GM11168 (cell line): ENCODE measurements around the gene CCDC159.
"Not testable (repeated sequence)": the region's sequence is repeated elsewhere in the genome, so short reads cannot be mapped to it uniquely, and the experiment has no call there.

ENCODE experiments used
- in situ Hi-C: fragments of 300-500 bp; cut with MboI; formaldehyde crosslinking; loops from one replicate; pipeline ENCODE4 v1.12.0; 2022; ENCODE audit warnings: low sequenced_read_pairs; ENCODE audit not compliant: unreplicated experiment

The CCDC159 gene

DNA sequence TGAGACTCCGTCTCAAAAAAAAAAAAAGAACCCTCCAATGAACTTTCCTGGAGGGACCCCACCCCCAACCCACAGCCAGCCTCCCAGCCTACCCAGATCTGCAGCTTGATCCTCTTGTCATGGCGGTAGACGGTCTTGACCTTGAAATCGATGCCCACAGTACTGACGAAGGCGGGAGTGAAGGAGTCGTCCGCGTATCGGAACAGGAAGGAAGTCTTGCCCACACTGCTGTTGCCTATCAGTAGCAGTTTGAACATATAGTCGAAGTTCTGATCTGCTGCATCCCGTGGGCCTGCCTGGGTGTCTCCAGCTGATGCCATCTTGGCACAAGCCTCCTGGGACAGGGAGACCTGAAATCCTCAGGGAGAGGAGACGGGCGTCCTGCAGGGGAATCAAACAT is 9.2 kb upstream of the CCDC159 start:
- in situ Hi-C loops, result no loop called here

- in situ Hi-C loops, result no loop called here
These were observed 8.2 kb upstream of the CCDC159 start for GRCh38 chr19:11338121-11338520.

DNA sequence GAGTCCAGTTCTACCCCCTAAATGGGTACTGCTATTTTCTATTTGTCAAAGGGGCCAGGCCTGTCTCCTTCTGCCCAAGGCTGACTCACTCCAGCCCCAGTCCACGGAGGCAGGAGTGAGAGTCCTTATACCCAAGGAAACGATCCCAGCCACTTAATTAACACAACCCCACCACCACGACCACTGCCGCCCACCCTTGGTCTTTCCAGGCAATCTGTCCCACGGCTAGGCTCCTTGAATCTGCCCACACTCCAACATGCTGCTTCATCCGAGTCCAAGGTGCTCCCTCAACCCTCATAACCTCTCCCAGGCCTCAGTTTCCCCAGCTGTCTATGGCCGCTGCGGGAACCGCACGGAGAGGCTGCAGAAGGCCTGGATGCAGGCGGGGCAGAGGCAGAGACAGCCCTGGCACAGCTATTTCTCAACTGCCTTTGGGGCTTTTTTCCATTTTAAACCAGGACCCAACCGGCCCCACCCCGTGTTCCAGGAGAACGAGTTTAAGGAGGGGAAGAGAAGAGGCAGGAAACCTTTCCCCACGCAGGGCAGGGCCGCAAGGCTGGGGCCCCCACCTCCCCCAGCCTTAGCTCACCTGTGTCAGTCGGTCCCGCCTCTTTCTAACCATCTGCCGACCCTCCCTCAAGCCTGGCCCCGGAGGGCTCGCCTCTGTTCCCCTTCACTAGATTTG is 7.6 kb upstream of the CCDC159 start:
- in situ Hi-C loops, result no loop called here

DNA sequence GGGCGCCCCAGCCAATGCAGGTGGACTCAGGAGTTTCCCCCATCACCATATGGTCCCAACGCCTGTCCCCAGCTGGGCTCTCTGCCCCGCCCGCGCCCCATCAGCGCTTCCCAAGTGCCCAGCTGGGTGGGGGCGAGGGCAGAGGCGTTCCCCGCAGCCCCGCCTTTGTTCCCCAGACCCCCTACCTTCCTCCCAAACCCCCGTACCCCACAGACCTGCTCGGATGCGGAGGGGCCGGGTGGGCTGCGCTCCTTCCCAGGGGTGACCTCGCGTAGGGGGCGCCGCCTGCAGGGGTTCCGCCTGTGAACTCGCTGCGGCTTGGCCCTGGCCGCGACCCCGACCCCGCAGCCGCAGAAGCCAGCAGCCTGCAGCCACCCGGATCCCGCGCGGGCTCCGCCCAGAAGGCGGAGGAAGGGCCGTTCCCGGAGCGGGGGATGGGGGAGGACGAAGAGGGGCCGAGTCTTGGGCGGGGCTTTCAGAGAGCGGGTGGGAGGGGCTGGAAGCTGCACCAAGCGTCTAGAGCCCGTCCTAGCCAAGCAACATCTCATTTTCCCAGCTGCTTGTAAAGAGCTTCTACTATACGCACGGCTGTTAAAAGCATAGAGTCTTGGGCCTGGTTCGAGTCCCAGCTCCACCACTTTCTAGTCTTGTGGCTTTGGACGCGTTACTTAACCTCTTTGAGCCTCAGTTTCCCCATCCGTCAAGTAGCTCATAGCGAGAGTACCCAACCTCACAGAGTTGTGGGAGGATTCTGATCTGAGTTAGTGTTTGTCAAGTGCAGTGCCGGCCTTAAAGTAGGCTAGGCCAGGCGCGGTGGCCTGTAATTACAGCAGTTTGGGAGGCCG is 6.8 kb upstream of the CCDC159 start, which contains the start of gene RAB3D:
Gene RAB3D, minus strand, starts transcription at position 404 of the 845 bp plus-strand sequence. CDS start 2,258 bp downstream, outside the sequence.
- in situ Hi-C loops, result no loop called here

GRCh38 chr19:11340099-11340467 is 6.2 kb upstream of the CCDC159 start:
- in situ Hi-C loops, result not testable (repeated sequence)

- in situ Hi-C loops, result no loop called here
These were observed 3.9 kb upstream of the CCDC159 start for GRCh38 chr19:11342429-11342828.

GRCh38 chr19:11345122-11345803 is 1.1 kb upstream of the CCDC159 start:
- in situ Hi-C loops, result no loop called here

DNA sequence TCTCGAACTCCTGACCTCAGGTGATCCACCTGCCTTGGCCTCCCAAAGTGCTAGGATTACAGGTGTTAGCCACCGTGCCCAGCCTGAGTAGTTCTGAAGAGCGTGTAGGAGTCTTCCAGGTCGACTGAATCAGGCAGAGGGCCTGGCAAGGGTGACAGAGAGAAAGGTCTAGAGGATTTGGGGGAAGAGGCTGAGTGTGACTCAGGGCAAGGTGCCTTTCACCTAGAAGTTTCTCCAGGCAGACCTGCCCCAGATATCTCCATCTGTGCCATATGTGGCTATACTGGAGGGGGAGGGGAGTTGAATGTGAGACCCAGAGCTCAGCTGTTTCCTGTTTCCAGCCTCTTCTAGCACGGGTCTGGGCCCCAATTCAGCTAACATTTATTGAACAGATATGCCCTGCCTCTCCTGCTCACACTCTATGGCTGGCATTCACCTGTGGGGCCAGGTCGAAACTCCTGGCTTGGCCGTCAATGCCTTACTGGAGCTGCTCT is 1.3 kb downstream of the CCDC159 start:
- in situ Hi-C loops, result no loop called here

DNA sequence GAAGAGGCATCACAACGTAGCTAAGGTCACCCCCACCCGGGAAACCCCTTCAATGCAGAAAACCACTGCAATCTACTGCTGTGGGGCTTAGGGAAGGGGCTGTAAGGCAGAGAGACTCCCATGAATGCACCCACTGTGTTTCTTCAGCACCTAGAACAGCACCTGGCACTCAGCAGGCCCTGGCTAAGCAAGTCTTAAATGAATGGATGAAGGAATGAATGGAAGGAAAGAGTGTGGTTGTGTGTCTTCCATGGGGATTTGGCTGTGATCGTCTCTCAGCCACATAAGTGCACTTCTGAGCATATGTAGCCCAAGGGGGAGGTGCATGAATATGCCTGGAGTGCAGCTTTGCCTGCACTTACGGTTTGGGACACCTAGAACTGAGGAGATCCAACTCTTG is 2.9 kb downstream of the CCDC159 start:
- in situ Hi-C loops, result no loop called here

DNA sequence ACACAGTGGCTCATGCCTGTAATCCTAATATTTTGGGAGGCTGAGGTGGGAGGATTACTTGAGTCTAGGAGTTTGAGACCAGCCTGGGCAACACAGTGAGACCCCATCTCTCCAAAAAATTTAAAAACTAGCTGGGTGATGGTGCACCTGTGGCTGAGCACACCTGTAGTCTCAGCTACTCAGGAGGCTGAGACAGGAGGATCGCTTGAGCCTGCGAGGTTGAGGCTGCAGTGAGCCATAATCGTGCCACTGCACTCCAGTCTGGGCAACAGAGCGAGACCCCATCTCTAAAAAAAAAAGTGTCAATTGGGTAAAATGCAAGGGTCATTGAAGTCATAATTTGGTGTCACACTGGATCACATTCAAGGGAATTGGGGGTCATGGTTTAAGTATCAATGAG is 7.8 kb downstream of the CCDC159 start:
- in situ Hi-C loops, result not testable (repeated sequence)

DNA sequence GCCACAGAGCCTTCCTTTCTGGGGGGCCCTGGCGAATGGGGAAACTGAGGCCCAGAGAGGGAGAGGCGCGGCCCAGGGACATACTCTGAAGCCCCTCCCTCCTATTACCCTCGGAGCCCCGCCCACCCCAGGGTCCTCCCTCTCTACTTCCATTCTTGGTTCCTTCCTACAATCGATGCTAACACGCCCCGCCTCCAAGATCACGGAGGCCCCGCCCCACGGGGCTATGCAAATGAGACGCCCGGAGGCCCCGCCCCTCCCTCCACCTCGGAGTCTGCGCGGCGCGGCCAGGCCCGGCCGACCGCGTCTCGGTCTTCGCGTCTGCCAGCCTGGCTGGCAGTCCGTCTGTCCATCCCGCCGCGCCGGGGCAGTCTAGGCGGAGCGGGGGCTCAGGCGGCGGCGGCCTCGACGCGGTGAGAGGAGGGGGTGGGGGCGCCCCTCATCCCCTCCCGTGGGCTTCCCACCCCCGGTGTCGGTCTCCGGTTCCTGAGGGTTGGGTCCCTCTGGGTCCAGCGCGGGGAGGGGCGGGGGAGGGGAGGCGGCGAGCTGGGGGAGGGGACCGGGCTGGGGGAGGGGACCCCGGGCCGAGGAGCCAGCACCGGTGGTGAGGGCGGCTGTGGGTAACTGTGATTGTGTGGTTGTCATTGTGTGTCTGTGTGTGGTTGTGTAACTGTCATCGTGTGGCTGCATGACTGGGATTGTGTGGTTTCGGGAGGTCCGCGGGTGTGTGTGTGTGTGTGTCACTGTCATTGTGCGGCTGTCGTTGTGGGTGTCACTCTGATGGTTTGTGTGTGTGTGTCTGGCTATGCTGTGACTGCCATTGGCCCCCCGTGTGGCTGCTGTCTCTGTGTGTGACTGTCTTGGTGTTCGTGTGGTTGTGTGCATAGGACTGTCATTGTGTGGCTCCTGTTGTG is 9.1 kb downstream of the CCDC159 start, which contains the start of gene PLPPR2:
Gene PLPPR2, plus strand, starts transcription at position 273 of the 914 bp plus-strand sequence. CDS start 2,242 bp downstream, outside the sequence.
- in situ Hi-C loops, result no loop called here

GRCh38 chr19:11356074-11356397 is 9.7 kb downstream of the CCDC159 start:
- in situ Hi-C loops, result no loop called here

GRCh38 chr19:11356676-11357550 is 10.6 kb downstream of the CCDC159 start:
- in situ Hi-C loops, result no loop called here

GRCh38 chr19:11359421-11359820 is 13.1 kb downstream of the CCDC159 start:
- in situ Hi-C loops, result no loop called here

GRCh38 chr19:11361037-11361770 is 14.9 kb downstream of the CCDC159 start:
- in situ Hi-C loops, result no loop called here

DNA sequence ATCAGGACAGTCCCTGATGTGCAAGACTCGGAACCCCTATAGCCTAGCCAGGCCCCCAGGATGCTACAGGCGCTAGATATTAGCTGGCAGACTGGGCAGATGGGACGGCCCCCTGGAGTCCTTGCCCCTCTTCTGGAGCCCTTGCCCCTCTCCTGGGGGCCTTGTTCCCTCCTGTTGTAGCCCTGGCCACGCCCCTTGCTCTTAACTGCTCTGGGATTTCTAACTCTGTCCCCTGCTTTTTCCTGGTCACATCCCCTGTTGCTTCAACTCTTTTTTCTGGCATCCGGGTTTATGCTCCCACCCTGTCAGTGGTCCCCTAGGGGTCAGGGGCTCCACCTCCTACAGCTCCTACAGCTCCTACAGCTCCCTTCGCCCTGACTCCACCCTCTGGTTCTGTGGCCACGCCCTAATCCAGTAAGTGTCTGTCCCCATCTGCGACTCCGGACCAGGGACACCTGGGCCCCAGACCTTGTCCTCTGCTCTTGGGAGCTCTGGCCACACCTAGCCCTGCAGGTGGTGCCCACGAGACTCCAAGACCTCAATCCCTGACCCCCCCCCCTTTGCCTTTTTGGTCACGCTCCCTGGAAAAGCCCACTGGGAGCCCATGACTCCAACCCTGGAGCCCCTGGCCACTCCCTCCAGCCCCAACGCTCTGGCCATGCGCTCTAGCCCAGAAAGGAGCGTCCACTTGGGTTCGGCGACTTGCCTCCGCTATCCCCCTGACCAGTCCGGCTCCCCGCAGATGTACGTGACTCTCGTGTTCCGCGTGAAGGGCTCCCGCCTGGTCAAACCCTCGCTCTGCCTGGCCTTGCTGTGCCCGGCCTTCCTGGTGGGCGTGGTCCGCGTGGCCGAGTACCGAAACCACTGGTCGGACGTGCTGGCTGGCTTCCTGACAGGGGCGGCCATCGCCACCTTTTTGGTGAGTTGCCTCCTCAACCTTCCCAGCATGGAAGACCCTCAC is 15.7 kb downstream of the CCDC159 start:
- in situ Hi-C loops, result no loop called here

DNA sequence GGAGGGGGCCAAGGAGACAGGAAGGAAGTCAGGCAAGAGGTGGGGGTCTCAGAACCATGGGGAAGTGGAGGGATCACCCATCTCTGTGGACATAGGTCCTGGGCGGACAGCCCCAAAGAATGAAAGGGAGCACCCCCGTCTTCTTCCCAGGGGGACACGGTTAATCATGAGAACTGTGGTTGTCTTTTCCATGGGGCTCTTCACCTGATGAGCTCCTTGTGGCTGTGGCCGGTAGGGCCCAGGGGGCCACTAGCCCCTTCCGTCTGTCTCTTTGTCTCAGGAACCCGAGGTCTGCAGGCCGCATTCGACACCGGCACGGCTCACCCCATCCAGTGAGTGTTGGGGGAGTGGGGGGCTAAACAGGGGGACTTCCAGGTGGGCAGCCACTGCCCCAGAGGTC is 17.6 kb downstream of the CCDC159 start:
- in situ Hi-C loops, result no loop called here
